HepG2 (cell line): Measurements from ENCODE around the gene ELAPOR1. TPM values are rescaled to one million over a fixed set of nuclear protein-coding genes. Genes with fewer than 3 reads are reported as not detected.

ENCODE experiments used
- ATAC-seq: fragments of 200-7000 bp; cut with Tn5 transposase; 3 replicates; pipeline ENCODE4 v1.9.1; 2020; ENCODE audit warnings: mild to moderate bottlenecking, moderate library complexity
- BruUV-seq: library from RNA; stranded (reverse); fragments of 400-500 nt; replicated peaks from 2 replicates; lab custom pipeline; 2021; lab: Mats Ljungman, UMichigan
- CTCF ChIA-PET: fragments of 300-600 bp; formaldehyde crosslinking; extraction: SDS; loops from one replicate; lab custom pipeline; 2021; ENCODE audit warnings: low total read pairs, inconsistent platforms, low intra/inter-chr PET ratio; lab: Yijun Ruan, JAX
- POLR2A ChIA-PET: fragments of 350-600 bp; sonication (Branson Sonifier 250); formaldehyde crosslinking; loops from one replicate; lab custom pipeline; 2020; ENCODE audit warnings: antibody characterized with exemption, inconsistent platforms; lab: Yijun Ruan, JAX
- DNase-seq: peaks from one replicate; pipeline ENCODE4 v3.0.0-alpha.2; 2015; ENCODE audit warnings: low spot score
- FAIRE-seq: peaks from 3 replicates; lab custom pipeline; 2011; peaks lifted over from hg19 to GRCh38; lab: Jason Lieb, UNC
- H2AFZ ChIP-seq: one replicate; pipeline ENCODE4 v1.6.1; 2011; ENCODE audit warnings: low read length, inconsistent platforms
- H3K27ac ChIP-seq: fragments of 300-600 bp; 3 replicates; pipeline ENCODE4 v1.8.0; 2011; ENCODE audit warnings: mixed run types, mild to moderate bottlenecking, mixed read lengths, low read length, inconsistent platforms; ENCODE audit not compliant: insufficient read depth; ENCODE audit errors: extremely low read length
- H3K27me3 ChIP-seq, 2 experiments: fragments of 200-600 bp in 1 of 2; 2 replicates in 1 of 2; 3 replicates in 1 of 2; pipeline versions ENCODE4 v1.6.0 to v1.8.0; 2011; ENCODE audit warnings: low read length in 2 of 2, mild to moderate bottlenecking in 2 of 2, moderate library complexity in 2 of 2, inconsistent platforms in 1 of 2; ENCODE audit not compliant: insufficient read depth in 2 of 2, control insufficient read depth in 1 of 2
- H3K36me3 ChIP-seq, 2 experiments: fragments of 200-600 bp in 1 of 2; replicated peaks in 1 of 2; 2 replicates in 1 of 2; 3 replicates in 1 of 2; pipeline versions ENCODE4 v1.5.1 to v1.8.0; 2011; ENCODE audit warnings: low read length in 2 of 2, inconsistent platforms in 1 of 2; ENCODE audit not compliant: insufficient read depth in 2 of 2, control insufficient read depth in 1 of 2
- H3K4me1 ChIP-seq: 2 replicates; pipeline ENCODE4 v1.5.1; 2012; ENCODE audit warnings: low read length, inconsistent platforms; ENCODE audit not compliant: insufficient read depth
- H3K4me2 ChIP-seq: 2 replicates; pipeline ENCODE4 v1.6.0; 2011; ENCODE audit warnings: low read depth, low read length, inconsistent platforms
- H3K4me3 ChIP-seq, 3 experiments: fragments of 200-600 bp in 1 of 3; sonication (generic), shearing (Covaris generic) in 1 of 3; replicated peaks in 1 of 3; 2 replicates each; pipeline ENCODE4 v1.5.1; 2011 to 2016; ENCODE audit warnings: low read length in 3 of 3, inconsistent platforms in 2 of 3, low read depth in 2 of 3, mild to moderate bottlenecking in 2 of 3, control low read depth in 1 of 3, mixed read lengths in 1 of 3; ENCODE audit not compliant: insufficient read depth in 1 of 3
- H3K79me2 ChIP-seq: one replicate; pipeline ENCODE4 v1.6.1; 2011; ENCODE audit warnings: low read length, inconsistent platforms; ENCODE audit not compliant: insufficient read depth
- H3K9ac ChIP-seq: 2 replicates; pipeline ENCODE4 v1.6.0; 2011; ENCODE audit warnings: mild to moderate bottlenecking, low read depth, low read length, inconsistent platforms; ENCODE audit not compliant: insufficient read depth
- H3K9me3 ChIP-seq: 2 replicates; pipeline ENCODE4 v1.5.1; 2012; ENCODE audit warnings: mild to moderate bottlenecking, low read length
- H4K20me1 ChIP-seq: 2 replicates; pipeline ENCODE4 v1.6.0; 2011; ENCODE audit warnings: inconsistent platforms, mild to moderate bottlenecking, low read length, moderate library complexity; ENCODE audit not compliant: insufficient read depth
- AKAP8 ChIP-seq: sonication (generic); formaldehyde crosslinking; IDR thresholded peaks from 2 replicates; pipeline ENCODE4 v1.5.1; 2020; ENCODE audit warnings: mild to moderate bottlenecking, missing genetic modification reagents
- HDAC6 ChIP-seq: fragments of 200-600 bp; sonication (generic); IDR thresholded peaks from 2 replicates; pipeline ENCODE4 v1.7.0; 2017; ENCODE audit warnings: mild to moderate bottlenecking, antibody characterized with exemption, low read length, low read depth
- LBX2 ChIP-seq: sonication (generic); formaldehyde crosslinking; IDR thresholded peaks from 2 replicates; pipeline ENCODE4 v1.5.0; 2020; ENCODE audit warnings: missing genetic modification reagents, mild to moderate bottlenecking, borderline replicate concordance
- MYC ChIP-seq: sonication (generic); formaldehyde crosslinking; IDR thresholded peaks from 2 replicates; pipeline ENCODE4 v1.9.0; 2021; ENCODE audit warnings: missing genetic modification reagents, borderline replicate concordance
- NFE2 ChIP-seq: sonication (generic); formaldehyde crosslinking; IDR thresholded peaks from 2 replicates; pipeline ENCODE4 v1.4.0; 2020; ENCODE audit warnings: missing genetic modification reagents
- TBX3 ChIP-seq: fragments of 450-650 bp; IDR thresholded peaks from 2 replicates; pipeline ENCODE4 v1.6.1; 2017; ENCODE audit warnings: antibody characterized with exemption, mild to moderate bottlenecking, inconsistent platforms, borderline replicate concordance
- THAP11 ChIP-seq: IDR thresholded peaks from 2 replicates; pipeline ENCODE4 v1.6.1; 2016; ENCODE audit warnings: missing biosample characterization, missing genetic modification reagents
- YEATS2 ChIP-seq: sonication (generic); formaldehyde crosslinking; IDR thresholded peaks from 2 replicates; pipeline ENCODE4 v1.4.0; 2020; ENCODE audit warnings: missing genetic modification reagents, borderline replicate concordance
- ZBTB14 ChIP-seq: sonication (generic); formaldehyde crosslinking; IDR thresholded peaks from 2 replicates; pipeline ENCODE4 v1.4.0; 2020; ENCODE audit warnings: missing genetic modification reagents
- ZFAT ChIP-seq: sonication (generic); formaldehyde crosslinking; conservative IDR thresholded peaks from 2 replicates; pipeline ENCODE4 v1.8.1; 2023; ENCODE audit warnings: missing genetic modification reagents, inconsistent platforms
- ZKSCAN8 ChIP-seq: IDR thresholded peaks from 2 replicates; pipeline ENCODE4 v1.6.1; 2016; ENCODE audit warnings: borderline replicate concordance, missing genetic modification reagents, missing compliant biosample characterization
- ZNF318 ChIP-seq: sonication (generic); formaldehyde crosslinking; IDR thresholded peaks from 2 replicates; pipeline ENCODE4 v1.4.0; 2020; ENCODE audit warnings: mild to moderate bottlenecking, missing genetic modification reagents
- ZNF777 ChIP-seq: sonication (generic); formaldehyde crosslinking; IDR thresholded peaks from 2 replicates; pipeline ENCODE4 v1.4.0; 2020; ENCODE audit warnings: missing genetic modification reagents
- ZNF850 ChIP-seq: sonication (generic); formaldehyde crosslinking; conservative IDR thresholded peaks from 2 replicates; pipeline ENCODE4 v1.9.0; 2021; ENCODE audit warnings: mild to moderate bottlenecking, missing genetic modification reagents
- WGBS: methylation state at CpG from one replicate; pipeline ENCODE4 v1.1.6; 2017; ENCODE audit warnings: low lambda C conversion rate; 5-methylcytosine and 5-hydroxymethylcytosine counted together
- in situ Hi-C: cut with HindIII; loops from 2 replicates; pipeline ENCODE4 v1.10.0; 2017; ENCODE audit warnings: low pct_unique_long_range_greater_than_20kb; ENCODE audit not compliant: extremely low pct_ligation_motif_present
- intact Hi-C: fragments of 100-400 bp; cut with micrococcal nuclease; formaldehyde crosslinking; loops from one replicate; pipeline ENCODE4 v1.10.0; 2022; ENCODE audit not compliant: unreplicated experiment
- polyA plus RNA-seq, 8 experiments: library from polyadenylated mRNA; depleted of rRNA in 3 of 8; stranded (reverse) in 7 of 8; unstranded in 1 of 8; fragments of >200 nt; fragmentation: Illumina TruSeq in 4 of 8; extraction: Trizol in 4 of 8; gene quantifications; 2 replicates each; pipeline versions ENCODE4 v1.2.1 to v1.2.3, GENCODE V29; 2011 to 2016; ENCODE audit warnings: low read depth in 4 of 8, missing spikeins in 1 of 8, mixed read lengths in 1 of 8; ENCODE audit not compliant: insufficient read depth in 1 of 8
- total RNA-seq, 5 experiments: library from RNA; depleted of rRNA; stranded (reverse); fragments of >200 nt; fragmentation: Illumina TruSeq; extraction: Trizol; gene quantifications; 2 replicates each; pipeline ENCODE4 v1.2.3, GENCODE V29; 2016; ENCODE audit warnings: low read depth in 1 of 5

The ELAPOR1 gene
- total and polyA plus RNA-seq, 2 of the 13 experiments (the other 11 are each of a cell fraction or from before 2014, with no cell fraction given) = 0.13 to 0.20 TPM

- Histone ChIP-seq H3K79me2 (no peaks in the 10 kb centered on the region), H3K9ac (no peak overlapping the region), H2AFZ (no peak overlapping the region), H3K4me2 (peak overlapping the region; percentile 68), H3K9me3 (no peaks in the 10 kb centered on the region), H3K27ac (no peak overlapping the region), H3K4me3 (peak overlapping the region in 1 of 3 experiments; percentile 45; a peak in 2 of 6 replicates), H3K36me3 (no peaks in the 10 kb centered on the region), H4K20me1 (no peaks in the 10 kb centered on the region), H3K27me3 (peaks cover 2 to 36% of the 10 kb centered on the region in 2 experiments; a peak in 4 of 5 replicates), H3K4me1 (peaks cover 43% of the 10 kb centered on the region)
- 20% methylated on average over 25 of the region's 31 CpGs for WGBS
- POLR2A ChIA-PET = interaction anchor here (1.0 to 5.2 kb wide), 4 partner anchors 13 to 69 kb away, joined by 3 to 46 read pairs (median 3); no protein-coding TSS in a partner anchor
- DNase-seq (peak; percentile 85), ATAC-seq (peak; percentile 96), FAIRE-seq (no peak)
- BruUV-seq = no TSS peak
- intact Hi-C loops = loop anchor here (1.0 to 10.0 kb wide), 5 partner anchors 23 to 284 kb away; partner anchors contain the start of gene CLCC1
- CTCF ChIA-PET = interaction anchor here (0.6 to 2.0 kb wide), 5 partner anchors 13 to 285 kb away, joined by 3 to 15 read pairs (median 5); no protein-coding TSS in a partner anchor
- in situ Hi-C loops = no loop called here
- TF ChIP-seq MYC (CRISPR knock-in tag) (peak; percentile 31; the same call in 1 of the 2 replicates), YEATS2 (no peak), ZFAT (CRISPR knock-in tag) (no peak), ZNF777 (CRISPR knock-in tag) (no peak), ZKSCAN8 (CRISPR knock-in tag) (0 out of 2 replicates have a peak, but pooled peaks have one; percentile 24), ZNF318 (CRISPR knock-in tag) (no peak), THAP11 (CRISPR knock-in tag) (peak; percentile 41; the same call in 1 of the 2 replicates), NFE2 (CRISPR knock-in tag) (no peak), HDAC6 (no peak), AKAP8 (CRISPR knock-in tag) (no peak), ZBTB14 (CRISPR knock-in tag) (no peak), ZNF850 (no peak), TBX3 (no peak), LBX2 (CRISPR knock-in tag) (no peak)
Observed at GRCh38 chr1:109112652-109113285, 1.1 kb upstream of the ELAPOR1 start.
